Activated CD8-positive, alpha-beta memory T cell treated with anti-CD3 and anti-CD28 coated beads, Interleukin-2, amount 50 U/mL, for 48 hours (primary cell): ENCODE data around the gene LSM14A.
"Not testable (repeated sequence)": the region's sequence is repeated elsewhere in the genome, so short reads cannot be mapped to it uniquely, and the experiment has no call there.

ENCODE experiments used
- DNase-seq: peaks from one replicate; pipeline ENCODE4 v3.0.0-alpha.2; 2020

Gene LSM14A

GRCh38 chr19:34193439-34193838, 21.1 kb downstream of the LSM14A start:
- no peak for DNase-seq

GRCh38 chr19:34193876-34194275, 21.6 kb downstream of the LSM14A start:
- no peak for DNase-seq

- DNase-seq = no peak
Observed at GRCh38 chr19:34201133-34201532, 28.8 kb downstream of the LSM14A start.

GRCh38 chr19:34205324-34205723, 33.0 kb downstream of the LSM14A start:
- not testable (repeated sequence) for DNase-seq

GRCh38 chr19:34208291-34208884, 36.1 kb downstream of the LSM14A start:
- no peak for DNase-seq

GRCh38 chr19:34209726-34210125, 37.4 kb downstream of the LSM14A start:
- no peak for DNase-seq

- DNase-seq = no peak
Observed at GRCh38 chr19:34213283-34213682, 41.0 kb downstream of the LSM14A start.

- no peak for DNase-seq
Observed at GRCh38 chr19:34214040-34214439, 41.7 kb downstream of the LSM14A start.

GRCh38 chr19:34215006-34215665, 42.8 kb downstream of the LSM14A start:
- DNase-seq = no peak

GRCh38 chr19:34215666-34216038, 43.3 kb downstream of the LSM14A start:
- no peak for DNase-seq

- not testable (repeated sequence) for DNase-seq
Observed at GRCh38 chr19:34216745-34217219, 44.5 kb downstream of the LSM14A start.

- peak; percentile 70 for DNase-seq
Observed at GRCh38 chr19:34217952-34218817, 45.9 kb downstream of the LSM14A start.

GRCh38 chr19:34218818-34219164, 46.5 kb downstream of the LSM14A start:
- no peak for DNase-seq

GRCh38 chr19:34220472-34221063, 48.3 kb downstream of the LSM14A start:
- peak; percentile 74 for DNase-seq

- DNase-seq = no peak
Observed at GRCh38 chr19:34222386-34222785, 50.1 kb downstream of the LSM14A start.

- DNase-seq = no peak
Observed at GRCh38 chr19:34224996-34225658, 52.8 kb downstream of the LSM14A start.

- no peak for DNase-seq
Observed at GRCh38 chr19:34225659-34226015, 53.3 kb downstream of the LSM14A start.

- DNase-seq = no peak
Observed at GRCh38 chr19:34226036-34226435, 53.7 kb downstream of the LSM14A start.

- DNase-seq = no peak
Observed at GRCh38 chr19:34228347-34228746, 56.0 kb downstream of the LSM14A start.

GRCh38 chr19:34228762-34229161, 56.5 kb downstream of the LSM14A start:
- DNase-seq = no peak

GRCh38 chr19:34229721-34230120, 57.4 kb downstream of the LSM14A start:
- no peak for DNase-seq

GRCh38 chr19:34230820-34231219, 58.5 kb downstream of the LSM14A start:
- DNase-seq = no peak

- no peak for DNase-seq
Observed at GRCh38 chr19:34231439-34231838, 59.1 kb downstream of the LSM14A start.
